H9 (cell line): ENCODE data around the gene TRMT112. TPM values are rescaled to one million over a fixed set of nuclear protein-coding genes. Genes with fewer than 3 reads are reported as not detected.

ENCODE experiments used
- DNase-seq: peaks from one replicate; pipeline ENCODE4 v3.0.0-alpha.2; 2017
- H2AFZ ChIP-seq: one replicate; pipeline ENCODE4 v1.6.1; 2013; ENCODE audit warnings: mild to moderate bottlenecking, low read length, control low read depth, moderate library complexity
- H2AK5ac ChIP-seq: 2 replicates; pipeline ENCODE4 v1.6.1; 2013; ENCODE audit warnings: low read length, control low read depth, mixed read lengths; ENCODE audit not compliant: insufficient read length
- H2BK120ac ChIP-seq: one replicate; pipeline ENCODE4 v1.6.1; 2013; ENCODE audit warnings: low read depth, mild to moderate bottlenecking, low read length, control low read depth, inconsistent platforms; ENCODE audit not compliant: poor library complexity, severe bottlenecking
- H2BK12ac ChIP-seq: 2 replicates; pipeline ENCODE4 v1.6.1; 2013; ENCODE audit warnings: low read length, control low read depth, mixed read lengths, low read depth; ENCODE audit not compliant: insufficient read length
- H2BK15ac ChIP-seq: 2 replicates; pipeline ENCODE4 v1.6.1; 2013; ENCODE audit warnings: low read depth, low read length, control low read depth
- H2BK20ac ChIP-seq: one replicate; pipeline ENCODE4 v1.6.1; 2013; ENCODE audit warnings: low read depth, mild to moderate bottlenecking, low read length, control low read depth, inconsistent platforms; ENCODE audit not compliant: poor library complexity, severe bottlenecking
- H2BK5ac ChIP-seq: 2 replicates; pipeline ENCODE4 v1.6.1; 2013; ENCODE audit warnings: low read length, control low read depth, mixed read lengths; ENCODE audit not compliant: insufficient read length
- H3K14ac ChIP-seq: 2 replicates; pipeline ENCODE4 v1.6.1; 2013; ENCODE audit warnings: low read length, control low read depth; ENCODE audit not compliant: insufficient read depth
- H3K18ac ChIP-seq: 2 replicates; pipeline ENCODE4 v1.6.1; 2013; ENCODE audit warnings: low read depth, mild to moderate bottlenecking, mixed read lengths, low read length, control low read depth; ENCODE audit not compliant: insufficient read length
- H3K23ac ChIP-seq: 2 replicates; pipeline ENCODE4 v1.6.1; 2013; ENCODE audit warnings: low read length, control low read depth, mixed read lengths, low read depth; ENCODE audit not compliant: insufficient read length
- H3K23me2 ChIP-seq: 2 replicates; pipeline ENCODE4 v1.6.1; 2013; ENCODE audit warnings: low read depth, mild to moderate bottlenecking, mixed read lengths, low read length, control low read depth; ENCODE audit not compliant: insufficient read length, poor library complexity, severe bottlenecking
- H3K27ac ChIP-seq: 2 replicates; pipeline ENCODE4 v1.5.1; 2013; ENCODE audit warnings: low read length, control low read depth, mixed read lengths, low read depth; ENCODE audit not compliant: insufficient read length
- H3K27me3 ChIP-seq: 2 replicates; pipeline ENCODE4 v1.6.1; 2013; ENCODE audit warnings: low read length, control low read depth, inconsistent platforms; ENCODE audit not compliant: insufficient read depth
- H3K4ac ChIP-seq: 2 replicates; pipeline ENCODE4 v1.6.1; 2013; ENCODE audit warnings: low read depth, mild to moderate bottlenecking, control low read depth, inconsistent platforms, low read length, moderate library complexity
- H3K4me1 ChIP-seq: 2 replicates; pipeline ENCODE4 v1.6.1; 2013; ENCODE audit warnings: low read length, control low read depth, inconsistent platforms; ENCODE audit not compliant: insufficient read depth
- H3K4me2 ChIP-seq: 2 replicates; pipeline ENCODE4 v1.6.1; 2013; ENCODE audit warnings: low read length, control low read depth, mixed read lengths; ENCODE audit not compliant: insufficient read length, insufficient read depth
- H3K56ac ChIP-seq: 2 replicates; pipeline ENCODE4 v1.6.1; 2013; ENCODE audit warnings: low read depth, mild to moderate bottlenecking, mixed read lengths, low read length, control low read depth; ENCODE audit not compliant: insufficient read length
- H3K79me1 ChIP-seq: 2 replicates; pipeline ENCODE4 v1.6.1; 2013; ENCODE audit warnings: low read depth, mild to moderate bottlenecking, moderate library complexity, low read length, control low read depth, inconsistent platforms; ENCODE audit not compliant: insufficient read depth, poor library complexity, severe bottlenecking
- H3K79me2 ChIP-seq: 2 replicates; pipeline ENCODE4 v1.6.1; 2013; ENCODE audit warnings: low read length, control low read depth, inconsistent platforms; ENCODE audit not compliant: insufficient read depth
- H3K9ac ChIP-seq: 2 replicates; pipeline ENCODE4 v1.6.1; 2013; ENCODE audit warnings: low read length, control low read depth, mixed read lengths; ENCODE audit not compliant: insufficient read length; ENCODE audit errors: extremely low read depth
- H3K9me3 ChIP-seq: one replicate; pipeline ENCODE4 v1.6.1; 2013; ENCODE audit warnings: low read depth, low read length, inconsistent platforms; ENCODE audit not compliant: control insufficient read depth
- H3T11ph ChIP-seq: one replicate; pipeline ENCODE4 v1.6.1; 2013; ENCODE audit warnings: mild to moderate bottlenecking, low read length, control low read depth, inconsistent platforms
- H4K20me1 ChIP-seq: one replicate; pipeline ENCODE4 v1.6.1; 2013; ENCODE audit not compliant: control insufficient read depth, insufficient read length, insufficient read depth
- H4K5ac ChIP-seq: 2 replicates; pipeline ENCODE4 v1.6.1; 2013; ENCODE audit warnings: low read depth, mild to moderate bottlenecking, mixed read lengths, low read length, control low read depth; ENCODE audit not compliant: insufficient read length
- H4K8ac ChIP-seq: replicated peaks from 2 replicates; pipeline ENCODE4 v1.6.1; 2013; ENCODE audit warnings: low read length, control low read depth, mixed read lengths, low read depth; ENCODE audit not compliant: insufficient read length
- H4K91ac ChIP-seq: 2 replicates; pipeline ENCODE4 v1.6.1; 2013; ENCODE audit warnings: low read depth, mild to moderate bottlenecking, moderate library complexity, mixed read lengths, low read length, control low read depth; ENCODE audit not compliant: insufficient read length
- H3K27ac Mint-ChIP-seq, 3 experiments: 2 replicates in 2 of 3; 3 replicates in 1 of 3; pipeline ENCODE4 v1.8.0; 2020 to 2021; ENCODE audit warnings: mixed read lengths in 3 of 3, mild to moderate bottlenecking in 1 of 3, moderate library complexity in 1 of 3
- H3K27me3 Mint-ChIP-seq: 2 replicates; pipeline ENCODE4 v1.8.0; 2021; ENCODE audit warnings: low read depth, mild to moderate bottlenecking, moderate library complexity, mixed read lengths
- H3K36me3 Mint-ChIP-seq, 3 experiments: 2 replicates in 2 of 3; 3 replicates in 1 of 3; pipeline ENCODE4 v1.8.0; 2020 to 2021; ENCODE audit warnings: low read depth in 3 of 3, mixed read lengths in 3 of 3; ENCODE audit not compliant: insufficient read depth in 1 of 3
- H3K4me1 Mint-ChIP-seq, 2 experiments: 2 replicates each; pipeline ENCODE4 v1.8.0; 2020; ENCODE audit warnings: mixed read lengths in 2 of 2
- H3K4me3 Mint-ChIP-seq, 2 experiments: 2 replicates in 1 of 2; 3 replicates in 1 of 2; pipeline ENCODE4 v1.8.0; 2020 to 2021; ENCODE audit warnings: mild to moderate bottlenecking in 2 of 2, mixed read lengths in 2 of 2, moderate library complexity in 1 of 2
- H3K9me3 Mint-ChIP-seq, 2 experiments: 2 replicates in 1 of 2; 3 replicates in 1 of 2; pipeline ENCODE4 v1.8.0; 2020; ENCODE audit warnings: mild to moderate bottlenecking in 2 of 2, mixed read lengths in 2 of 2, moderate library complexity in 1 of 2
- WGBS: extraction: QIAGEN DNeasy Blood & Tissue Kit; methylation state at CpG from one replicate; pipeline ENCODE4 v1.1.7; 2013; ENCODE audit warnings: missing lambda C conversion rate, low lambda C conversion rate, mixed read lengths; ENCODE audit not compliant: insufficient read length; ENCODE audit errors: extremely low coverage; 5-methylcytosine and 5-hydroxymethylcytosine counted together
- total RNA-seq: library from RNA; stranded (reverse); gene quantifications from 2 replicates; pipeline ENCODE4 v1.2.1, GENCODE V29; 2021
- TF ChIP-seq, protein P1 (sequence below): fragments of 200-600 bp; sonication (generic); conservative IDR thresholded peaks from 3 replicates; pipeline ENCODE4 v1.8.0; 2021; ENCODE audit warnings: antibody characterized with exemption, mild to moderate bottlenecking

The TRMT112 gene
- total RNA-seq, 1 experiment from 2014 or later, result 315 TPM

DNA sequence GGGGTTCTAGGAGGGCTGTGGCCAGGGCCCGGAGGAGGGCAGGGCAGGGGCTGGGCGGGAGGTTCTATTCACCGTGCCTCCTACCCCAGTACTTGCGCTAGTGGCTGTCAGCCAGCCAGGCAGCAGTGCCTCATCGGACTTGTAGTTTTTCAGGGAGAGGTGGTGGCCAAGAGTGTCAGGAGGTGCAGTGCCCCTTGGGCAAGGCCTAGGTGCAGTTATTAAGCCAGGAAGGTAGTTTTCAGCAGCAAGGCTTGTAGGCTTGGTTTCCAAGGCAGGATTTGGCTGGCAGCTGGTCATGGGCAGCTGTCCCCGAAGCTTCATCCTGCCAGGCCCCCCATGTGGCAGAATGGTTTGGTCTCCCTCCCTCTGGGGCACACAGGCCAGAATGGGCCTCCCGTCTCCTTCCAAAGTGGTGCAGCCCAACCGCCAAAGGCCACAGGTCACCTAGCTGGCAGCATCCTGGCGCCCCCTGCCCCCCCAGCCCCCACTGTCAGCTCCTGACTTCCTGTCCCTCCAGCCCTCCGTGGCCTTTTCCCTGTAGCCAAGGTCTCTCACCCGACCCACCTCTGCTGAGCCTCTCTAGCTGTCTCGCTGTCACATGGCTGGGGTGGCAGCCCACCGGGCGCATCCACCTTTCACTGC is 31.1 kb upstream of the TRMT112 start:
- Histone ChIP-seq H2AK5ac (no peak overlapping the region), H3K9ac (no peak overlapping the region), H3K27ac (no peak overlapping the region), H2BK12ac (no peak overlapping the region), H4K5ac (no peak overlapping the region), H2BK120ac (no peak overlapping the region), H3K79me2 (no peaks in the 10 kb centered on the region), H4K91ac (no peak overlapping the region), H3K14ac (no peak overlapping the region; the same call in 1 of the 2 replicates), H3K27me3 (no peaks in the 10 kb centered on the region), H3T11ph (no peak overlapping the region), H3K23me2 (no peaks in the 10 kb centered on the region), H2BK15ac (no peak overlapping the region), H3K56ac (no peak overlapping the region), H3K4ac (no peak overlapping the region), H3K9me3 (no peaks in the 10 kb centered on the region), H4K20me1 (no peaks in the 10 kb centered on the region), H4K8ac (no peak overlapping the region), H3K4me1 (peaks cover 2% of the 10 kb centered on the region; the same call in 1 of the 2 replicates), H3K79me1 (no peaks in the 10 kb centered on the region), H3K4me2 (no peak overlapping the region), H2AFZ (no peak overlapping the region), H3K23ac (no peak overlapping the region), H3K18ac (no peak overlapping the region), H2BK20ac (no peak overlapping the region), H2BK5ac (no peak overlapping the region)
- WGBS, result no CpG with 5 or more reads among the region's 14 CpGs
- Mint-ChIP-seq H3K27me3 (peaks cover 1% of the 10 kb centered on the region; the same call in 1 of the 2 replicates), H3K27ac (no peak overlapping the region; a peak in 1 of 7 replicates), H3K9me3 (no peaks in the 10 kb centered on the region), H3K4me3 (no peak overlapping the region; a peak in 1 of 5 replicates), H3K36me3 (peaks cover 0 to 2% (median 0%) of the 10 kb centered on the region in 3 experiments; a peak in 1 of 7 replicates), H3K4me1 (peaks cover 2 to 12% of the 10 kb centered on the region in 2 experiments; a peak in 3 of 4 replicates)
- no peak for DNase-seq
- TF ChIP-seq, protein P1, sequence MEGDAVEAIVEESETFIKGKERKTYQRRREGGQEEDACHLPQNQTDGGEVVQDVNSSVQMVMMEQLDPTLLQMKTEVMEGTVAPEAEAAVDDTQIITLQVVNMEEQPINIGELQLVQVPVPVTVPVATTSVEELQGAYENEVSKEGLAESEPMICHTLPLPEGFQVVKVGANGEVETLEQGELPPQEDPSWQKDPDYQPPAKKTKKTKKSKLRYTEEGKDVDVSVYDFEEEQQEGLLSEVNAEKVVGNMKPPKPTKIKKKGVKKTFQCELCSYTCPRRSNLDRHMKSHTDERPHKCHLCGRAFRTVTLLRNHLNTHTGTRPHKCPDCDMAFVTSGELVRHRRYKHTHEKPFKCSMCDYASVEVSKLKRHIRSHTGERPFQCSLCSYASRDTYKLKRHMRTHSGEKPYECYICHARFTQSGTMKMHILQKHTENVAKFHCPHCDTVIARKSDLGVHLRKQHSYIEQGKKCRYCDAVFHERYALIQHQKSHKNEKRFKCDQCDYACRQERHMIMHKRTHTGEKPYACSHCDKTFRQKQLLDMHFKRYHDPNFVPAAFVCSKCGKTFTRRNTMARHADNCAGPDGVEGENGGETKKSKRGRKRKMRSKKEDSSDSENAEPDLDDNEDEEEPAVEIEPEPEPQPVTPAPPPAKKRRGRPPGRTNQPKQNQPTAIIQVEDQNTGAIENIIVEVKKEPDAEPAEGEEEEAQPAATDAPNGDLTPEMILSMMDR, result no peak
